HTERT RPE-1 (cell line): ENCODE results near the gene DACH2.

Experiments used
- in situ Hi-C: fragments of 300-500 bp; cut with MboI; formaldehyde crosslinking; loops from 4 replicates; pipeline ENCODE4 v1.14.3; 2020; ENCODE audit warnings: low sequenced_read_pairs

Gene DACH2

GRCh38 chrX:86295293-86295692 is 147.0 kb downstream of the DACH2 start:
- in situ Hi-C loops: no loop called here

- in situ Hi-C loops: no loop called here
Measured at GRCh38 chrX:86322913-86323312, 174.7 kb downstream of the DACH2 start.

GRCh38 chrX:86329174-86329573 is 180.9 kb downstream of the DACH2 start:
- in situ Hi-C loops: no loop called here

GRCh38 chrX:86348669-86349068 is 200.4 kb downstream of the DACH2 start:
- in situ Hi-C loops: no loop called here

- in situ Hi-C loops: no loop called here
Measured at GRCh38 chrX:86349115-86349514, 200.9 kb downstream of the DACH2 start.

GRCh38 chrX:86369847-86370630 is 221.8 kb downstream of the DACH2 start:
- in situ Hi-C loops: no loop called here

- in situ Hi-C loops: no loop called here
Measured at GRCh38 chrX:86370927-86371326, 222.7 kb downstream of the DACH2 start.

GRCh38 chrX:86379209-86379608 is 231.0 kb downstream of the DACH2 start:
- in situ Hi-C loops: no loop called here

- in situ Hi-C loops: no loop called here
Measured at GRCh38 chrX:86383681-86384540, 235.7 kb downstream of the DACH2 start.

- in situ Hi-C loops: no loop called here
Measured at GRCh38 chrX:86407371-86407770, 259.1 kb downstream of the DACH2 start.

GRCh38 chrX:86421771-86422170 is 273.5 kb downstream of the DACH2 start:
- in situ Hi-C loops: no loop called here

GRCh38 chrX:86436116-86436515 is 287.9 kb downstream of the DACH2 start:
- in situ Hi-C loops: no loop called here

- in situ Hi-C loops: no loop called here
Measured at GRCh38 chrX:86455495-86455894, 307.2 kb downstream of the DACH2 start.

- in situ Hi-C loops: no loop called here
Measured at GRCh38 chrX:86460760-86461159, 312.5 kb downstream of the DACH2 start.

- in situ Hi-C loops: no loop called here
Measured at GRCh38 chrX:86504297-86504696, 356.0 kb downstream of the DACH2 start.

GRCh38 chrX:86507331-86507730 is 359.1 kb downstream of the DACH2 start:
- in situ Hi-C loops: no loop called here

GRCh38 chrX:86579777-86580176 is 431.5 kb downstream of the DACH2 start:
- in situ Hi-C loops: no loop called here

GRCh38 chrX:86604607-86605006 is 456.4 kb downstream of the DACH2 start:
- in situ Hi-C loops: no loop called here

GRCh38 chrX:86696951-86697350 is 548.7 kb downstream of the DACH2 start:
- in situ Hi-C loops: no loop called here

- in situ Hi-C loops: no loop called here
Measured at GRCh38 chrX:86711531-86712180, 563.4 kb downstream of the DACH2 start.

GRCh38 chrX:86714441-86714840 is 566.2 kb downstream of the DACH2 start:
- in situ Hi-C loops: no loop called here

- in situ Hi-C loops: no loop called here
Measured at GRCh38 chrX:86724277-86724676, 576.0 kb downstream of the DACH2 start.
